Mononuclear cell (primary cell): Measurements from ENCODE around the gene PHF13. TPM values are rescaled to one million over a fixed set of nuclear protein-coding genes. Genes with fewer than 3 reads are reported as not detected.

Experiments used
- H3K27me3 ChIP-seq: 2 replicates; pipeline ENCODE4 v1.6.0; 2011; ENCODE audit warnings: low read length, control low read depth; ENCODE audit not compliant: insufficient read depth
- H3K4me1 ChIP-seq: 2 replicates; pipeline ENCODE4 v1.5.1; 2011; ENCODE audit warnings: mild to moderate bottlenecking, low read length, control low read depth; ENCODE audit not compliant: insufficient read depth
- H3K4me3 ChIP-seq: 2 replicates; pipeline ENCODE4 v1.5.1; 2011; ENCODE audit warnings: mild to moderate bottlenecking, low read length, moderate library complexity
- H3K9me3 ChIP-seq: 2 replicates; pipeline ENCODE4 v1.5.1; 2011; ENCODE audit warnings: low read depth, mild to moderate bottlenecking, control low read depth, low read length
- total RNA-seq: library from RNA; depleted of rRNA; stranded (reverse); fragments of >200 nt; gene quantifications from one replicate; pipeline ENCODE4 v1.2.3, GENCODE V29; 2012

PHF13 gene
- total RNA-seq, 1 donor = 4.7 TPM

DNA sequence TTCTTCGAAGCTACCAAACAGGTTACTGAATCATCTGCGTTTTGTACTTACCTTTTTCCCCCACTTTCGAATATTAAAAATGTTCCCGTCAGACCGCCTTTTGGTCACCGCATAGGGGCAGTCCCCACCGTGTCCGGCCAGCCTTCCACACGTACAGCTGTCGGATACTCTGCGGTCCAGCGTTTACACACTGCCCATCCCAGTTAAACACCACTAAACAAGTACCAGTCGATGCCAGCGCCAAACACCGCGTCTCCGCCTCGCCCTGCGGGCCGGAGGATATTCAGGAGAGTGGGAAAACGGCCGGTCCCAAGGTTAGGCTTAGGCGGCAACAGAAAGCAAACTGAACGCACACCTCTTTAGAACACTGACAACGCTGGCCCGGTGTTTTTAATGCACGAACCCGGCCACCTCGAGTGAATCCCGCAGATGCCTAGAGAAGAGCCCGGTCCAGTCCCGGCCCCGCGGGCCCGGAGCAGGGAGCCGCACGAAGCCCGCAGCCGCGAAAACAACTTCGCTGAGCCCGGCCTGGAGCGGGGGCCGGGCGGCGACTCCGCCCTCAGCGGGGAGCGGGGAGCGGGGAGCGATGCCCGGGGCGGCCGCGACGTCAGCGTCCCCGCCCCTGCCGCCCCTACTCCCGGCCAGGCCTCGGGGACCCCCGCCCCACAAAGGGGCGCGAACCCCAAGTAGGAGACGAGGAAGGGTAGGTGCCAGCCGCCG, 730 bp upstream of the PHF13 start:
- peak overlapping the region; percentile 67 for H3K4me3 ChIP-seq
- H3K9me3 ChIP-seq = no peaks in the 10 kb centered on the region
- no peaks in the 10 kb centered on the region for H3K27me3 ChIP-seq
- H3K4me1 ChIP-seq = peaks cover 15% of the 10 kb centered on the region

DNA sequence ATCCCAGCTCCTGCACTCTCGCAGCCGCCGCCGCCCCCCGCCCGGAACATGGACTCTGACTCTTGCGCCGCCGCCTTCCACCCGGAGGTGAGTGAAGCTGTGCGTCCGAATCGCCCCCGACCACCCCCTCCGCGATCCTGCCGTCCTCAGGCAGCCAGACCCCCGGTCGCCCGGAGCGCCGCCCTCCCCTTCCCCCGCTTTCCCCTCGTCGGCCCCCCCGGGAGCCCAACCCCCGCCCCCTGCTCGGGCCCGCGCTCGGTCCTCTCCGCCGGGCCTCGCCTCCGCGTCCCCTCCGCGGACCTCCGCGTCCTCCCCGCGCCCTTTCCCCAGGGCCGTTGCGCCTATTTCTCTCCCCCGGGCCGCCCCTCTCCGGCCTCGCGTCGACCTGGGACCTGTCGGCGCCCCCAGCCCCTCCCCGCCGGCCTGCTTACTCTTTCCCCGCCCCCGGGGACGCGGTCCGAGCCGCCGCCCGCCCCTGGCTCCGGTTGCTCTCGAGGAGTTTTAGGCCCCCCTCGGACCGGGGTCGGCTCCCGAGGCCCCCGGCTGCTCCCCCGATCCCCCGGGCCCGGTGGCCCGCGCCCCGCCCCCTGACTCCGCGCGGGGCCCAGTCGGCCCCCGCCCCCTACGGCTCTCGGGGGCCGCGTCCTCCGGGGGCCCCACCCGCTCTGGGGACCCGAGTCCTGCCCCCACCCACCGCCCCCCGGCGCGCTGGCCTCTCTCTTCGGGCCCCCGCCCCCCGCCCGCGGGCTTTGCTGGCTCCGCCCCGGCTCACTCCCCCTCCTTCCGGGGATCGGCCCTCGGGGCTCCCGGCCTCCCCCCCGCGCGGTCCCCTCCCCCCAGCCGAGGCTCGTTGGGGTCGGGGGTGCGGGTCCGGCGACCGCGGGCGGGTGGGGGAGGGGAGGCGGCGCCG, 743 bp downstream of the PHF13 start:
- Histone ChIP-seq H3K4me1 (peaks cover 15% of the 10 kb centered on the region), H3K9me3 (no peaks in the 10 kb centered on the region), H3K4me3 (peak overlapping the region; percentile 68), H3K27me3 (no peaks in the 10 kb centered on the region)

DNA sequence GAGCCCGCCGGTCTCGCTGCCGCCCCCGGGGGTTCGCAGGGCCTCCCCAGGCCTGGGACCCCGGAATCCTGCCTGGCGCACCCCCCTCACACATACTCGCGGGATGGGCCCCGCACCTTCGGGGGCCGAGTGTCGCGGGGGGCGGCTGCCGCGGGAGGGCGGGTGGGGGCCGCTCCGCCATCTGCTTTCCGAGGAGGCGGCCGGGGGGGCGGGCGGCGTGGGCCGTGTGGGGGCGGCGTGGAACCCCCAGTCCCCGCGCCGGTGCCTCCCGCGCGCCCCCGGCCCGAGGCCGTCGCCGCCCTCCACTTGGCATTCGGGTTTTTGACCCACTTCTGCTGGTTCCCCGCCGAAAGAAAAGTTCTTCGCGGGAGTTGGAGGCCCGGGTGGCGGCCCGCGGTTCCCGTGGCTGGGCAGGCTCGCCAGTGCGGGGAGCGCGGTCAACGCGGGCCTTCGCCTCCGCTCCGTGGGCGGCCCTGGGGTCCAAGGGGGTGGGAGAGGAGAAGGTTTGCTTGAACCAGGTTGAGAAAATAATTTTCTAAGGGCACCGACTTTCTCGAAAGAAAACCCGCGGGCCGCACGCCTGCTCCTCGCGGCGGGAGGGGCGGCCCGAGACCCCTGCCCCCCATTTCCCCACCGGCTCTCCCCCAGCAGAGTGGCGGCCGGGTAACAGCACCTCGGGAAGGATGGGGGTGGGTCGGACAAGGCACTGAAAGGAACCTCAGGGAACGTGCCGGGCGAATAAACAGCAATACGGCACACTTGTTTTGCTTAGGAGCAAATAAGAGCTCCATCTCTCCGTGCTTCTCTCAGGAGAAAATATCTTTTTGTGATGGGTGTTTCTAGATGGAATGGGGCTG, 1.6 kb downstream of the PHF13 start:
- Histone ChIP-seq H3K9me3 (no peaks in the 10 kb centered on the region), H3K27me3 (no peaks in the 10 kb centered on the region), H3K4me1 (peaks cover 15% of the 10 kb centered on the region), H3K4me3 (peak overlapping the region; percentile 29)

DNA sequence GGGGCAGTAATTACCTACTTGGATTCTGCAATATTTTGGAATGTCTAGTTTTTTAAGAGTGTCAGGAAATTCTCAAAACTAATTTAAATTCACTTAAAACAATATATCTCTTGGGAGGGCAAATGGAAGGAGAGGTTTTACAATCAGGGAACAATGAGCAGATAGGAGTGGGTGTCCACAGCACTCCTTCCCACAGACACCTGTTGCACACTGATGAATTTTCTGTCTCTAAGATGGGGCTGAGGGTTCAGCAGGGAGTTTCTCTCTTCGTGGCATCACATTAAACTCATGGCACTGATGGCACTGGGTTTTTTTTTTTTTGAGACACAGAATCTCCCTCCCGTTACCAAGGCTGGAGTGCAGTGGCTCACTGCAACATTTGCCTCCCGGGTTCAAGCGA, 5.5 kb downstream of the PHF13 start:
- no peak overlapping the region for H3K4me3 ChIP-seq
- H3K9me3 ChIP-seq = no peaks in the 10 kb centered on the region
- no peaks in the 10 kb centered on the region for H3K27me3 ChIP-seq
- peaks cover 7% of the 10 kb centered on the region for H3K4me1 ChIP-seq

DNA sequence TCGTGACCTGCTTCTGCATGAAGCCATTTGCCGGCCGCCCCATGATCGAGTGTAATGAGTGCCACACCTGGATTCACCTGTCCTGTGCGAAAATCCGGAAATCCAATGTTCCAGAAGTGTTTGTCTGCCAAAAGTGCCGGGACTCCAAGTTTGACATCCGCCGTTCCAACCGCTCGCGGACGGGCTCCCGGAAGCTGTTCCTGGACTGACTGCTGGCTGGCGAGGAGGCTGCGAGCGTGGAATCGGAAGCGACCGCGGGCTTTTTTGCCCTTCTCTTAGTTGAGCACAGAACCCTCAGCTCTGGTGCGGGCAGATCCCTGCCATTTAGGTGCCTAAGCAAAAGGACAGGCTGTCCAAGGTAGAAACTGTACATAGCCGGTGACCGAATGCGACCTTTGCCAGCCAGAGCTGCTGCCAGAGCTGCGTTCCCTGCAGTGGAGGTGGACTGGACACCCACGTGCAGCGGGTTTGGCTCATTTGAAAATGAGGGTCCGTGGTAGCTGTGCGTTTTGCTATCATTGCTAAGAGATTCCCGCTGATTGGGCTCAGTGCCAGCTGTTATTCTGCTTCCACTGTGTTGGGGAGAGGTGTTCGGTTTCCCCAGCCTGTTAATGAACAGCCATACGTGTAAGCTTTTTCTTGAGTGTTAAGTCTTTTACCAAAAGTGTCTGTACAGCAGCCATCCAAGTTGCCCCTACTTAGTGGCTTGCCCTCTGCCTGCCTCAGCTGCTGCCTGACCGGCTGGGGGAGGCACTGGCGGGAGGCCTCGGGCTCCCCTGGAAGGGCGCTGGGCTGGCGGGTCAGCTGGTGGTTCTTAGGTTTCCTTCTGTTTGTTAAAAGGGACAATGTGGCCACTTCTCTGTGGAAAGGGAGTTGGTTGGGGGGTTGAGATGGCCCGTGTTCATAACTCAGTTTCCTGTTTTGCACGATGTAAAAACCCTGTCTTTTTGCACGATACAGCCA, 8.2 kb downstream of the PHF13 start:
- Histone ChIP-seq H3K27me3 (no peaks in the 10 kb centered on the region), H3K4me1 (peaks cover 18% of the 10 kb centered on the region), H3K4me3 (no peak overlapping the region), H3K9me3 (no peaks in the 10 kb centered on the region)

DNA sequence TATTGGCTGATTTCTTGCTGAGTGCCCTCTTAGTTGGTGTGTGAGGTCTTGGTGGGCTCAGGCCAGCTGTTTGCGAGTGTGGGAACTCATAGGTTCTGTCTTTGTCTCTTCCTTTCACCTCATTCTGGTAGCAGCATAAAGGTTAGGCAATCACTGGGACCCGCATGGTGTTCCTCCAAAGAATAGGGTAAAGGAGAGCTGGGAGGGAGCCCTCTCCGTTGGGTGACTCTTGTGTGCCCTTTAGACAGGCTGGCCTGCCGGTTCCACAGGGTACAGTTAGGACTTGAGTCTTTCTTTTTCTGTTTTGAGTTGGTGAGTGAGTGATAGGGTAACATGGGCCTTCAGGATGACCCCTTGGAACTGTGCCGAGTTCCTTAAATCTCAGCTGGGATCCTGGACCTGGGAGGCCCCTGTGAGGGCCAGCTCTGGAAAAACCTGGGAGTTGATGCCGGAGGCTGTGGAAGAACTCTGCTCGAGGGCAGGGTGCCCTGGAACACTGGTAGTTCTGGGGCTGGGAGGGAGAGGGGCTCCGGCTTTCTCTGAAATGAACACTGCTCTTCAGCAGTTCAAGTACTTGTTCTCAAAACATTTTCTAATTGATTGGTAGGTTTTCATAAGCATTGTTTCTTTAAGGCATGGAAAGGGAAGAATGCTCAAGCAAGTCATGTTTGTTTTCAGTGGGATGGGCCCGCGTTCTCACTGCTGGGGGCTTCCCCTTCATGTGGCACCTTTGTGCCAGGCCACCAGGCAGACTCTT, 9.0 kb downstream of the PHF13 start:
- Histone ChIP-seq H3K4me1 (peaks cover 18% of the 10 kb centered on the region), H3K4me3 (no peak overlapping the region), H3K27me3 (no peaks in the 10 kb centered on the region), H3K9me3 (no peaks in the 10 kb centered on the region)

DNA sequence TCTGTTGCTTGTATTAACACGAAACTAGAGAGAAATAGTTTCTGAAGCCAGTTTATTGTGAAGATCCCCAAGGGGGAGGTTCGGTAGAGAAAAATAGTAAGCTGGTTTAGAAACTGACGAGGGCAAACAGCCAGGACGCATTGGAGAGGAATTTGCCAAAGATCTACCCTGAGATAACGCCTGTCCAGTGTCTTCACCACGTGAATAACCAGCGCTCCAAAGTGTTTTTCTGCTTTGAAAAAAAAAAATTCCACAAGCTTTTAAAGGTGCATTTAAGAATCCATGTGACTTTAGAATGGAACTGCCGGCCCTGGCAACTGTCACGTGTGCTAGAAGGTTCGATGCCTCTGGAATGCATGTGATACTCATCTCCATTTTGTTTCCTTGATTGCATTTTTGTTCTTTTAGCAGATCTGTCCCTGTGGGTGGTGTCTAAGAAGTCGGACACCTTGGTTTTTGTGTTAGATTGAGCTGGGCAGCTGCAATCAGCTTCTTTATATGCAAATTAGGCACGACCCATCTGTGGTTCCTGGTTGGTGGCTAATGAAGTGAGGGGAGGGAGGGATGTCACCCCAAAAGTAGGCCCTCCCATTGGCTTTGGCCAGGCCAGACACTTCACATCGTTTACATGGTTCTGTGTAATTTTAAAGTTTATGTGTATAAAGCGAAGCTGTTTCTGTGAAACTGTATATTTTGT, 9.9 kb downstream of the PHF13 start:
- peaks cover 18% of the 10 kb centered on the region for H3K4me1 ChIP-seq
- H3K9me3 ChIP-seq = no peaks in the 10 kb centered on the region
- no peaks in the 10 kb centered on the region for H3K27me3 ChIP-seq
- no peak overlapping the region for H3K4me3 ChIP-seq

DNA sequence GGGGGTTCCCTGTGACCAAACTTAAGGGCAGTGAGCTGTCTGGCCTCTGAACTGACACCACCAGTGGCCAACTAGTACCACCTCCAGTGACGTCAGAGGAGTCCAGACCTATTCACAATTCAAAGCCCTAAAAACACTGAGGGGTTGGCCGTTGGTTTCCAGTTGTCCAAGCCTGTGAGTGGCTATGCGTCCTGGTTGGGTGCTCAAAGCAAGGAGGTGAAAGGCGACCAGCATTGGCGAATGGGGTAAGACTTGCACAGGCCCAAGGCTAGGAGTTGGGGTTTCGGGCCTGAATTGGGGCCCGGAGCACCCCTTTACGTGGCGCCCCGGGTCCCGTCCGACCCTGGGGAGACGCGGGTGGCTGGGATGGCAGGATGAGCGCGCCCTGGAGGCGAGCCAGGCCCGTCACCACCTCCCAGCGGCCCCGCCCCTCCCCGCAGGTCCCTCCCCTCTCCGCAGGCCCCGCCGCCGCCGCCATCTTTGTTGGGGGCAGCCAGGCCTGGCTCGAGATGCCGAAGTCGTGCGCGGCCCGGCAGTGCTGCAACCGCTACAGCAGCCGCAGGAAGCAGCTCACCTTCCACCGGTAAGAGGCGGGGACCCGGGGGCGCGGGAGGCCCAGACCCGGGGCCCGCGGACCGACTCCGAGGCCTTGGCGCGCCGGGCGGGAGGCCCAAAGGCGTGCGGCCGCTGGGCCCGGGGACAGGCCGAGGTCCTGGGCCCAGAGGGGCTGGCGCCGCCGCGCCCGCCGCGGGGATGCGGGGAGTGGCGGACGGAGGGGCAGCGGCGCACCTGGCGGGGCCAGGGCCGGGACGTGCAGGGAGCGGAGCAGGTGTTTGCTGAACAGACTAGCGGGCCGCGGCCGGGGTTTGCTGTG, 11.4 kb downstream of the PHF13 start, which contains the start of gene THAP3:
Gene THAP3, plus strand, starts transcription at position 159 of the 874 bp plus-strand sequence. Its CDS starts 351 bp downstream, at position 510.
- peaks cover 18% of the 10 kb centered on the region for H3K4me1 ChIP-seq
- H3K27me3 ChIP-seq = no peaks in the 10 kb centered on the region
- H3K4me3 ChIP-seq = peak within 1 kb of the TSS; percentile 70
- no peaks in the 10 kb centered on the region for H3K9me3 ChIP-seq

DNA sequence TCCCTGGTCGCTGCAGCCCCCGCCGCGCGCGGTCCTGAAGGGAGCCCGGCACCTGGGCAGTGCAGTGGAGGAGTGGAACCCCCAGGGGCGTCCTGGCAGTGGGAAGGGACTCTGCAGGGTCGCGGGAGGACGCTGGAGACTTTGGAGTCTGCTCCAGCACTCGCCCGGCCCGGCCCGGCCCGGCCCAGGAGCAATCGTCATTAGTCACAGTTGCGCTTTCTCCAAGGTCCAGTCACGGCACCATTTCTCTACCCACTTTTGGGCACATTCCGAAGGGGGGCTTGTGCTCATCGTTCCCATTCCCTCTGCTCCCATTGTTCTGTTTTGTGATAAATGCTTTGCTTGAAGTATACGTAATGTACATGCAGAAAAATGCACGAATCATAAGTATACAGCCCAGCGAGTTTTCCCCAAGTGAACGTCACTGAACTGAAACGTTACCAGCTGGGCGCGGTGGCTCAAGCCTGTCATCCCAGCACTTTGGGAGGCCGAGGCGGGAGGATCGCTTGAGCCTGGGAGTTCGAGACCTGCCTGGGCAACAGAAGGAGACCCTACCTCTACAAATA, 12.1 kb downstream of the PHF13 start:
- no peaks in the 10 kb centered on the region for H3K9me3 ChIP-seq
- H3K4me1 ChIP-seq = peaks cover 18% of the 10 kb centered on the region
- H3K27me3 ChIP-seq = no peaks in the 10 kb centered on the region
- peak overlapping the region; percentile 70 for H3K4me3 ChIP-seq

DNA sequence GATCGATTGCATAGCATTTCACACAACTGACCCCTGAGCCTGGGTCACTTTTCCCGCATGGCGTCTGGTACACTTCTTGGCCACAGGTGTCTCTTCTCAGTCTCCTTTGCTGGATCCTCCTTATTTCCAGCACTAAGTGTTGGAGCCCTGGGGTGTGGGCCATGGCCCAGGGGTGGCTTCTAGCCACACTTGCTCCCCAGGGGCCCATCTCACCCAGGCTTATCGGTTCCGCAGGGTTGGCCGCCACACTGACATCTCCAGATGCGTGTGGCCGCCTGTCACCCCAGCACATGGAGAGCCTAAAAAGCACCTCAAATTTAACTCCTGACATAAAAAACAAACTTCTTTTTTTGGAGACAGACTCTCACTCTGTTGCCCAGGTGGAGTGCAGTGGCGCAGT, 13.5 kb downstream of the PHF13 start:
- Histone ChIP-seq H3K9me3 (no peaks in the 10 kb centered on the region), H3K4me1 (peaks cover 18% of the 10 kb centered on the region), H3K4me3 (no peak overlapping the region), H3K27me3 (no peaks in the 10 kb centered on the region)

DNA sequence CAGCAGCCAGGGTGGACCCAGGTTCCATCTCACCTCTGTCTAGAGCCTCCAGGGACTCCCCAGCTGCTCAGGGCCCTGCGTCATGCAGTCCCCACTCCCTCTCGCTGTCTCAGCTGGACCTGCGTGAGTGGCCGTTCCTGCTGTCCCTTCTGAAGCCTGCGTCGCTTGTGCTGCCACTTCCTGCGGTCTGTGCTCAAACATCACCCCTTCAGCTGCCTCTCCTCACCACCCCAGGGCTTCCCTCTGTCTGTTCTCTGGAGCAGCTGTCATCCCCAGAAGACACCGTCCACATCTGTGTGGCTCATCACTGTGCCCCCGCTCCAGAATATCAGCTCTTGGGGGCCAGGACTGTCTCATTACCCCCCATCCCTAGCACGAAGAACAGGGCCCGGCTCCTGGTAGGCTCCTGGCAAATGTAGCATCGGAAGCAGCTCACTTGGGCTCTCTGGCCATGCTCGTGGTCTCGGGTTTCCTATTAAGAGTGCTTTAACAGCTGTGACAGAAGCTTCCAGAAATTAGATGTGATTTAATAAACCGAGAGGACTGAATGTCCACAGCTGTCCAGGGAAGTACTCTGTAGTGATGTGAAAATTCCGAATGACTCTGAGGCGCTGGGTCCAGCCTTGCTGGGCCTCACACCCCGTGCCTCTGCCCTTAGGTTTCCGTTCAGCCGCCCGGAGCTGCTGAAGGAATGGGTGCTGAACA, 14.5 kb downstream of the PHF13 start:
- Histone ChIP-seq H3K27me3 (no peaks in the 10 kb centered on the region), H3K4me1 (peaks cover 18% of the 10 kb centered on the region), H3K4me3 (no peak overlapping the region), H3K9me3 (no peaks in the 10 kb centered on the region)
